ENCODE data around the gene CHIC2. TPM values are rescaled to one million over a fixed set of nuclear protein-coding genes. Genes with fewer than 3 reads are reported as not detected.

Gene CHIC2
- total RNA-seq, 3 donors from 2014 or later, result 33.9 to 71.4 (median 47.5) TPM

DNA sequence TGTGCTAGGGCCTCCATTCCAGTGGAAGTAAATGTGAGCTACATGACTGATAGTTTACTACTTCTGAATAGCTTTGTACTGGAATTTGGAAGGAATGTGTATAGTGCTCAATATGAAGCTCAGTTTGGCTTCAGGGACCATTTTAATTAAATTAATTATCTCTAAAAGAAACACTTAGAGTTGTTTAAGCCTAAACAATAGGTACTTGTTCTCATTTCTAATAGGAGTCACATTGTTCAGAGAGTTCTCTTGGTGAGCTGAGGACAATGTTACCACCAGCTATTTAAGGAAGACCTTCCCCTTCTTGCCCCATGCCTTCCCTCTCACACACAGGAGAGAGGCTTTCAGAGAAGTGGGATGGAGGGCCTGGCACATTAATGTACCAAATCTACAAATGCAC is 78.3 kb downstream of the CHIC2 start:
- Histone ChIP-seq H3K27me3 (no peaks in the 10 kb centered on the region), H3K4me3 (no peak overlapping the region), H3K9me3 (no peaks in the 10 kb centered on the region), H3K27ac (peak overlapping the region; percentile 84), H3K36me3 (no peaks in the 10 kb centered on the region), H3K4me1 (no peaks in the 10 kb centered on the region)
- TF ChIP-seq POLR2AphosphoS5 (IDR thresholded peaks at IDR 0.05) (peak in 1 of 3 donors; percentile 41), CTCF (IDR thresholded peaks at IDR 0.05) (no peak), POLR2A (IDR thresholded peaks at IDR 0.05) (no peak)
- DNase-seq (ENCODE audit: low spot score in 2 of 2), result peak in 1 of 2 donors; percentile 46
- intact Hi-C loops (cut with DNase I; ENCODE audit: low total_unique reads), result loop anchor here (10.0 kb wide), 1 partner anchor 99 kb away; no protein-coding TSS in a partner anchor

GRCh38 chr4:53981567-53981966 is 82.8 kb downstream of the CHIC2 start:
- H3K4me3 ChIP-seq, result no peak overlapping the region
- H3K36me3 ChIP-seq, result no peaks in the 10 kb centered on the region
- no peak for DNase-seq (ENCODE audit: low spot score in 2 of 2)
- intact Hi-C loops (cut with DNase I; ENCODE audit: low total_unique reads), result loop anchor here (10.0 kb wide), 1 partner anchor 103 kb away; no protein-coding TSS in a partner anchor
- no peaks in the 10 kb centered on the region for H3K9me3 ChIP-seq
- H3K4me1 ChIP-seq, result no peaks in the 10 kb centered on the region
- no peak for TF ChIP-seq POLR2AphosphoS5 (IDR thresholded peaks at IDR 0.05)
- no peak for TF ChIP-seq CTCF (IDR thresholded peaks at IDR 0.05)
- no peak for TF ChIP-seq POLR2A (IDR thresholded peaks at IDR 0.05)
- no peak overlapping the region for H3K27ac ChIP-seq
- no peaks in the 10 kb centered on the region for H3K27me3 ChIP-seq

DNA sequence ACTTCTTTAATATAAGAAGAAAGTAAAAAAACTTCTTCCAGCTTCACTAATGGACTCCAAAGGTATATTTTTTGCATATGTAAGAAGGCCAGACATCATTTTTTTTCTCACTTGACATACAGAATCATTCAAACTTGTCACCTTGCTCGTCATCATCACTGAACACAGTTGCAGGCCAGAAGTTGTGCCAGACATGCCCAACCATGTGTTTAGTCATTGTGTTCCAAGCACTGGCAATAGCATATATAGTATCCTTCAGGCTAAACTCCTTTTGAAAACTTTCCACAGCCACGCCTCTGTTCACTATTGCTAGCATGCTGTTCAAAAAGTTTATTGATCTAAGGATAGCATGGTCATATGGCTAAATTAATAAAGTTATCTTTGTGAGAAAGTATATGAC is 83.3 kb downstream of the CHIC2 start:
- intact Hi-C loops (cut with DNase I; ENCODE audit: low total_unique reads), result loop anchor here (10.0 kb wide), 1 partner anchor 104 kb away; no protein-coding TSS in a partner anchor

GRCh38 chr4:53974561-53974960 is 89.8 kb downstream of the CHIC2 start:
- no peaks in the 10 kb centered on the region for H3K9me3 ChIP-seq
- H3K27me3 ChIP-seq, result no peaks in the 10 kb centered on the region
- H3K36me3 ChIP-seq, result no peaks in the 10 kb centered on the region
- TF ChIP-seq CTCF (IDR thresholded peaks at IDR 0.05) (no peak), POLR2AphosphoS5 (IDR thresholded peaks at IDR 0.05) (no peak), POLR2A (IDR thresholded peaks at IDR 0.05) (no peak)
- H3K4me3 ChIP-seq, result no peak overlapping the region
- intact Hi-C loops (cut with DNase I; ENCODE audit: low total_unique reads), result no loop called here
- no peak overlapping the region for H3K27ac ChIP-seq
- no peaks in the 10 kb centered on the region for H3K4me1 ChIP-seq
- no peak for DNase-seq (ENCODE audit: low spot score in 2 of 2)

More for the DNA sequence above, 83.3 kb downstream of the CHIC2 start:
- no peaks in the 10 kb centered on the region for H3K9me3 ChIP-seq
- DNase-seq (ENCODE audit: low spot score in 2 of 2), result no peak
- no peak overlapping the region for H3K4me3 ChIP-seq
- TF ChIP-seq CTCF (IDR thresholded peaks at IDR 0.05) (no peak), POLR2AphosphoS5 (IDR thresholded peaks at IDR 0.05) (no peak), POLR2A (IDR thresholded peaks at IDR 0.05) (no peak)
- no peaks in the 10 kb centered on the region for H3K36me3 ChIP-seq
- H3K27me3 ChIP-seq, result no peaks in the 10 kb centered on the region
- H3K27ac ChIP-seq, result no peak overlapping the region
- no peaks in the 10 kb centered on the region for H3K4me1 ChIP-seq

GRCh38 chr4:53967986-53968385 is 96.4 kb downstream of the CHIC2 start:
- DNase-seq (ENCODE audit: low spot score in 2 of 2), result no peak

More at GRCh38 chr4:53967986-53968385, 96.4 kb downstream of the CHIC2 start:
- H3K27ac ChIP-seq, result no peak overlapping the region
- no peak overlapping the region for H3K4me3 ChIP-seq
- TF ChIP-seq CTCF (IDR thresholded peaks at IDR 0.05) (no peak), POLR2AphosphoS5 (IDR thresholded peaks at IDR 0.05) (no peak), POLR2A (IDR thresholded peaks at IDR 0.05) (no peak)
- H3K9me3 ChIP-seq, result no peaks in the 10 kb centered on the region
- intact Hi-C loops (cut with DNase I; ENCODE audit: low total_unique reads), result no loop called here
- no peaks in the 10 kb centered on the region for H3K27me3 ChIP-seq
- peaks cover 0 to 5% of the 10 kb centered on the region in 2 donors for H3K4me1 ChIP-seq
- no peaks in the 10 kb centered on the region for H3K36me3 ChIP-seq
